Ishikawa (cell line): ENCODE data around the gene FAM120A.
A peak's percentile ranks its signal among the peaks of the same experiment; 100 is the strongest.

Experiments
- CEBPB ChIP-seq: IDR thresholded peaks from 2 replicates; pipeline ENCODE4 v1.6.1; 2012
- CREB1 ChIP-seq: IDR thresholded peaks from 2 replicates; pipeline ENCODE4 v1.6.1; 2012; ENCODE audit warnings: low read depth
- EGR1 ChIP-seq: IDR thresholded peaks from 2 replicates; pipeline ENCODE4 v1.6.1; 2012
- EP300 ChIP-seq: IDR thresholded peaks from 2 replicates; pipeline ENCODE4 v1.6.1; 2012; ENCODE audit warnings: borderline replicate concordance
- FOXM1 ChIP-seq: IDR thresholded peaks from 2 replicates; pipeline ENCODE4 v1.6.1; 2012; ENCODE audit warnings: low read depth, borderline replicate concordance
- NFIC ChIP-seq: IDR thresholded peaks from 2 replicates; pipeline ENCODE4 v1.6.1; 2012
- RAD21 ChIP-seq: IDR thresholded peaks from 2 replicates; pipeline ENCODE4 v1.6.1; 2012; ENCODE audit warnings: low read depth
- TAF1 ChIP-seq: IDR thresholded peaks from 2 replicates; pipeline ENCODE4 v1.6.1; 2012; ENCODE audit warnings: low read depth, mild to moderate bottlenecking
- TCF12 ChIP-seq: IDR thresholded peaks from 2 replicates; pipeline ENCODE4 v1.6.1; 2012; ENCODE audit warnings: low read depth
- TEAD4 ChIP-seq: IDR thresholded peaks from 2 replicates; pipeline ENCODE4 v1.6.1; 2012
- YY1 ChIP-seq: IDR thresholded peaks from 2 replicates; pipeline ENCODE4 v1.6.1; 2012; ENCODE audit warnings: low read depth
- ZBTB7A ChIP-seq: IDR thresholded peaks from 2 replicates; pipeline ENCODE4 v1.6.1; 2012; ENCODE audit warnings: low read depth
- TF ChIP-seq, protein P1 (sequence below): IDR thresholded peaks from 2 replicates; pipeline ENCODE4 v1.6.1; 2012
- TF ChIP-seq, protein P2 (sequence below): IDR thresholded peaks from 2 replicates; pipeline ENCODE4 v1.6.1; 2012
- TF ChIP-seq, protein P3 (sequence below): IDR thresholded peaks from 2 replicates; pipeline ENCODE4 v1.6.1; 2012; ENCODE audit warnings: low read depth, mild to moderate bottlenecking

Gene FAM120A

DNA sequence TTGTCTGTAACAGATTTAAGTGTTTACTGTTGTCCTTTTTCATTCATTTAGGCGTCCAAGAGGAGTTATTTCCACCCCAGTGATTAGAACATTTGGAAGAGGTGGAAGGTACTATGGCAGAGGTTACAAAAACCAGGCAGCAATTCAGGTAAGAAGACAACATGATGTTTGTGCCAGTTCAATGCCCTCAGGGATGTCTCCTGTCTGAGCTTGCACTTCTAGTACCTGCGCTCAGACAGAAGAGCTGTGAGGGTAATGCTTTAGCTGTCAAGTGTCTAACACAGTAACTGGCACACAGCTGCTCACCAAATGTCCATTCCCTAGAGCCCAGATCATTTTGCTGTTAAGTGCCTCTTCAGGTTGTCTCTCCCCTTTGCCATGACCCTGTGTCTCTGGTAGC, 110.7 kb downstream of the FAM120A start:
- TF ChIP-seq ZBTB7A (no peak), TCF12 (no peak), YY1 (no peak), EGR1 (no peak), CREB1 (no peak), EP300 (no peak), TAF1 (no peak), RAD21 (no peak), CEBPB (no peak)
- TF ChIP-seq, protein P1, sequence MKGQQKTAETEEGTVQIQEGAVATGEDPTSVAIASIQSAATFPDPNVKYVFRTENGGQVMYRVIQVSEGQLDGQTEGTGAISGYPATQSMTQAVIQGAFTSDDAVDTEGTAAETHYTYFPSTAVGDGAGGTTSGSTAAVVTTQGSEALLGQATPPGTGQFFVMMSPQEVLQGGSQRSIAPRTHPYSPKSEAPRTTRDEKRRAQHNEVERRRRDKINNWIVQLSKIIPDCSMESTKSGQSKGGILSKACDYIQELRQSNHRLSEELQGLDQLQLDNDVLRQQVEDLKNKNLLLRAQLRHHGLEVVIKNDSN = no peak
- TF ChIP-seq, protein P2, sequence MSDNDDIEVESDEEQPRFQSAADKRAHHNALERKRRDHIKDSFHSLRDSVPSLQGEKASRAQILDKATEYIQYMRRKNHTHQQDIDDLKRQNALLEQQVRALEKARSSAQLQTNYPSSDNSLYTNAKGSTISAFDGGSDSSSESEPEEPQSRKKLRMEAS = no peak

DNA sequence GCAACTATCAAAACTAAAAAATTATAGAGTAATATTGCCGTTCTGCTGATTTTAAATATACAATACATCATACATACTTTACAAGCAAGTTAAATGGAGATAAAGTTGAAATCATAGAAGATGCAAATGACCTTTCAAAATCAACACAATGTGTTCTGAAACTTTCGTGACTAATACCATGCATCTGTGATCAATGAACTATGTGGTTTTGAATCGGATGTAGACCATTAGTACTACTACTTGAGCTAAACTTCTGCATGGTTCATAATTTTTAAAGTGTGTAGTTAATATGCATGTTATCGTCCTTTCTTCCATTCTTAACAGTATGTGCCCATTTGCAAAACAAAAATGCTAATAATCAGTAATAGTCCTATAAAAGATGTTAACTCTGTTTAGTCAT, 113.6 kb downstream of the FAM120A start:
- TF ChIP-seq FOXM1 (no peak), EP300 (no peak)
- TF ChIP-seq, protein P2 = no peak

DNA sequence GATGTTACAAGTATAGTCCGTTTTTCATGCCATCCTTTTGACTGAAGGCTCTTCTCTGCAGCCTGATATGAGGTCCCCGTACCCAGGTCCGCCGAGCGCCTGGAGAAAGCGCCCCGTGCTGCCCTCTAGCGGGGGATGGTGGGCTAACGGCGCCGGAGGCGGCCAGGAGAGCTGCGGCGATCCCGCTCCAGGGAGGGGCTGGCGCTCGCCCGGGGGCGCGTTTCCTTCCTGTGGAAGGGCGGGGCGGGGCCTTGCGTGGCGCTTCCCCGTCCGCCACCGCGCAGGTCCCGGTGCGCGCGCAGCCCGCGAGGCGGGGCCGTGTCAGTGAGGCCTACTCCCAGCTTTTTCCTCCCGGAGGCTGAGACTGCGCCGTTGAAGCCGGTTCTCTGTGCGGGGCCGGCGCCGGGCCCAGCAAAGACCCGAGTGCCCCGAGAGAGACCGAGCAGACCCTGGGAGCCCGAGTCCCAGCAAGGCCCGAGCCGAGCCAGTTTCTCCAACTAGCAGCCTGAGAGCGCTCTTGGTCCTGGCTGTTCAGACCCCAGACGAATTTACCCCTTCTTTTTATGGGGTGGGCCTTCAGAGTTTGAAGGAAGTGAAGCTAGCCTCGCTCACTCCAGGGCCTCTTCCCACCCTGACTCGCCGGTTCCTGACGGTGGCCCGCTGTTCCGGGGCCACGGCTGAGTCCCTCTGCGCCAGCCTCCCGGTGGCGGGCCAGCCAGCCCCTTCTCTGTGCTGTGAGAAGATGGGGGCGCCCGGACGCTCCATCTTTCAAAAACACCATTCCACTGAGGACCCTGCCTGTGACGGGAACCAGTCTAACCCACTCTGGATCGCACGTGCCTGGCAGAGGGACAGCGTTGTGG, 115.2 kb downstream of the FAM120A start:
- TF ChIP-seq YY1 = peak; percentile 30; the same call in 1 of the 2 replicates
- TF ChIP-seq TCF12 = 0 out of 2 replicates have a peak, but pooled peaks have one; percentile 30
- TF ChIP-seq TEAD4 = peak; percentile 37; the same call in 1 of the 2 replicates
- TF ChIP-seq RAD21 = peak; percentile 62
- TF ChIP-seq, protein P3, sequence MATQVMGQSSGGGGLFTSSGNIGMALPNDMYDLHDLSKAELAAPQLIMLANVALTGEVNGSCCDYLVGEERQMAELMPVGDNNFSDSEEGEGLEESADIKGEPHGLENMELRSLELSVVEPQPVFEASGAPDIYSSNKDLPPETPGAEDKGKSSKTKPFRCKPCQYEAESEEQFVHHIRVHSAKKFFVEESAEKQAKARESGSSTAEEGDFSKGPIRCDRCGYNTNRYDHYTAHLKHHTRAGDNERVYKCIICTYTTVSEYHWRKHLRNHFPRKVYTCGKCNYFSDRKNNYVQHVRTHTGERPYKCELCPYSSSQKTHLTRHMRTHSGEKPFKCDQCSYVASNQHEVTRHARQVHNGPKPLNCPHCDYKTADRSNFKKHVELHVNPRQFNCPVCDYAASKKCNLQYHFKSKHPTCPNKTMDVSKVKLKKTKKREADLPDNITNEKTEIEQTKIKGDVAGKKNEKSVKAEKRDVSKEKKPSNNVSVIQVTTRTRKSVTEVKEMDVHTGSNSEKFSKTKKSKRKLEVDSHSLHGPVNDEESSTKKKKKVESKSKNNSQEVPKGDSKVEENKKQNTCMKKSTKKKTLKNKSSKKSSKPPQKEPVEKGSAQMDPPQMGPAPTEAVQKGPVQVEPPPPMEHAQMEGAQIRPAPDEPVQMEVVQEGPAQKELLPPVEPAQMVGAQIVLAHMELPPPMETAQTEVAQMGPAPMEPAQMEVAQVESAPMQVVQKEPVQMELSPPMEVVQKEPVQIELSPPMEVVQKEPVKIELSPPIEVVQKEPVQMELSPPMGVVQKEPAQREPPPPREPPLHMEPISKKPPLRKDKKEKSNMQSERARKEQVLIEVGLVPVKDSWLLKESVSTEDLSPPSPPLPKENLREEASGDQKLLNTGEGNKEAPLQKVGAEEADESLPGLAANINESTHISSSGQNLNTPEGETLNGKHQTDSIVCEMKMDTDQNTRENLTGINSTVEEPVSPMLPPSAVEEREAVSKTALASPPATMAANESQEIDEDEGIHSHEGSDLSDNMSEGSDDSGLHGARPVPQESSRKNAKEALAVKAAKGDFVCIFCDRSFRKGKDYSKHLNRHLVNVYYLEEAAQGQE = no peak
- no peak for TF ChIP-seq EP300
- peak; percentile 91 for TF ChIP-seq TAF1
- peak; percentile 31; the same call in 1 of the 2 replicates for TF ChIP-seq NFIC
- TF ChIP-seq, protein P2 = peak; percentile 24; the same call in 1 of the 2 replicates
- TF ChIP-seq CREB1 = no peak
- TF ChIP-seq ZBTB7A = peak; percentile 69; the same call in 1 of the 2 replicates

DNA sequence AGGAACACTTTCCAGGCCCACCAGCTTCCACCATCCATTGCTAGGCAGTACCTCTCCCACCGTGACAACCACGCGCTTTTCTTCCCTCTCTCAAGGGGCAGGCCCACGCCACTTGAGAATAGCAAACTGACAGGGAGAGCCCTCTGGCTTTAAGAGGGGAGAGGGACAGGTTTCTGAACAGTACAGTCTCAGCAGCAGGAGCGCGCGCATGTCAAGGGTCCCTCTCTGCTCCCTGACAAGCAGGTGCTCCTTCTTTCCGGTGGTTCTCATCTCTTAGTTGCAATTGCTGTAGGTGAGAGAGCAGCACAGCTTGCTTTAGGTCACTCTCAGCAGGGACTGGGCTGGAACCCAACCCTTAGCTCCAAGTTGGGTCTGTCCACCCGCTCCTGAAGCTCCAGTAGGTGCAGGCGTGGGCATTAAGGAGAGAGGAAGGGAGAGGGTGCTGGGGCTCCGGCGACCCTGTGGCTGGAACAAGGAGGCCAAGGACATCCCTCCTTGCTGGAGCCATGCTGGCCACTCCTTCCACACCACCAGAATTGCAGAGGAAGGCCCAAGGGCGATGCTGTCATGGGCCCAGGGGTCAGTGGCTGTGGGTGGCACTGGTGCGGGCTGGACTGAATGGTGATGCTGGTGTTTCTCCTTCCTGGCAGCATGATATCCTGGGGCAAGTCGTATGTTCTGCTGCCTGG, 115.9 kb downstream of the FAM120A start:
- TF ChIP-seq TCF12 (no peak), ZBTB7A (no peak), YY1 (no peak), TAF1 (no peak), TEAD4 (no peak), RAD21 (no peak), CEBPB (no peak), CREB1 (no peak), NFIC (no peak), EP300 (no peak)
- TF ChIP-seq, protein P2 = no peak
- TF ChIP-seq, protein P3 = no peak
- TF ChIP-seq, protein P1 = no peak

DNA sequence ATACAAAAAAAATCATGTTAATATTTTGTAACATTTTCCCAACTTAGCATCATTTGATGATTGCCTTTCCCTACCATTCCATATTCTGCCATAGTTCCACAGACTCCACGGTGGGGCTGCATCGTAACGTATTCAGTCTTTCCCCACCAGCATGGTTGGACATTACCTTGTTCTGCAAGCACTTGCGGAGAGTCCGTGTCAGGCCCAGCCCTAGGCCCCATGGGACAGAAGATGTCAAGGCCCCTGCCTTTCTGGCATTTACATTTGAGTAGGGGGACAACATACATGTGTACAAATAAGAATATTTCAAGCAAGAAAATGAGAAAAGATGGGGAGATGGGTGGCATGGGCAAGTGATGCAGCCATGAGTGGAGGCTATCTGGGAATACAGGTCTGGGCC, 116.7 kb downstream of the FAM120A start:
- TF ChIP-seq EP300 = no peak
- no peak for TF ChIP-seq CEBPB
- no peak for TF ChIP-seq NFIC
- TF ChIP-seq, protein P1 = no peak
- TF ChIP-seq, protein P3 = no peak
- no peak for TF ChIP-seq FOXM1
- no peak for TF ChIP-seq TEAD4
- no peak for TF ChIP-seq EGR1
- TF ChIP-seq TAF1 = no peak
- no peak for TF ChIP-seq TCF12
- no peak for TF ChIP-seq RAD21
- no peak for TF ChIP-seq YY1
- TF ChIP-seq CREB1 = no peak
- TF ChIP-seq ZBTB7A = no peak
- TF ChIP-seq, protein P2 = no peak
